GM21786 (cell line): ENCODE measurements around the gene NKTR.

ENCODE experiments used
- ATAC-seq: cut with Tn5 transposase; IDR thresholded peaks from one replicate; pipeline ENCODE4 v1.9.1; 2021; ENCODE audit not compliant: unreplicated experiment

Gene NKTR

DNA sequence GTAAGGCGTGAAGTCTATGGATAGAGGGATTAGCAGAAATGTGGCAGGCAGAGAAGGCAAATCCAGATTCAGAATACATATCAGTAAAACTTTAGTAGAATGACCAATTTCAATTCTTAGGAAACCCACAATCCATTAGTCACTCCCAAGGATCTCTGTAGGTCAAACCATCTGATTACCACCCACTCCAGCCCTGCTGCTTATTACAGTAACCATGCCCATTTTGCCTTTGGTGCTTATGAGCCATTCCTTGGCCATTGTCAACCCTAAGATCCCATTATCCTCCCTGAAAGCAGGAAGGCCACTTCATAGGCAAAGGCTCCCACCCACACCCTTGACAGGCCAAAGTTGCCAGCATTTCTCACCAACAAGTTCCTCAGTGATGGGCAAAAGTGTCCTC is 79.8 kb downstream of the NKTR start:
- no peak for ATAC-seq

DNA sequence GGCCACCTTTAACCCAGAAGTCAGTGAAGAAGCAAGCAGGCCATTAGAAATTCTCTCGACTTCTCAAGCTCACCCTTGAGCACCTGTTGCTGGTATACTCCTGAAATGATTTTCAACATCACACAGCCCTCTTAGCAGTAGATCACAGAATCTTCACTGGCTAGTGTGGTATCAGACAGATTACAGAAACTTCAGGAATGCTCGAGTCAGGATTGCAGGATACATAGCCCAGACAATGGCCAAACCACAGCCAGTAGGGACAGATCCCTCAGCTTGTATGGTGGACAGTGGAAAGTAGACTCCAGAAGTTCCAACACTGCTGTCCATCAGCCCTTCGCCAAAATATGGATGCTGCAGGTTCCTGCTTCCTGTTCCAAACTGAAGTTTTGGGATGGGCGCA is 80.3 kb downstream of the NKTR start:
- ATAC-seq, result no peak

DNA sequence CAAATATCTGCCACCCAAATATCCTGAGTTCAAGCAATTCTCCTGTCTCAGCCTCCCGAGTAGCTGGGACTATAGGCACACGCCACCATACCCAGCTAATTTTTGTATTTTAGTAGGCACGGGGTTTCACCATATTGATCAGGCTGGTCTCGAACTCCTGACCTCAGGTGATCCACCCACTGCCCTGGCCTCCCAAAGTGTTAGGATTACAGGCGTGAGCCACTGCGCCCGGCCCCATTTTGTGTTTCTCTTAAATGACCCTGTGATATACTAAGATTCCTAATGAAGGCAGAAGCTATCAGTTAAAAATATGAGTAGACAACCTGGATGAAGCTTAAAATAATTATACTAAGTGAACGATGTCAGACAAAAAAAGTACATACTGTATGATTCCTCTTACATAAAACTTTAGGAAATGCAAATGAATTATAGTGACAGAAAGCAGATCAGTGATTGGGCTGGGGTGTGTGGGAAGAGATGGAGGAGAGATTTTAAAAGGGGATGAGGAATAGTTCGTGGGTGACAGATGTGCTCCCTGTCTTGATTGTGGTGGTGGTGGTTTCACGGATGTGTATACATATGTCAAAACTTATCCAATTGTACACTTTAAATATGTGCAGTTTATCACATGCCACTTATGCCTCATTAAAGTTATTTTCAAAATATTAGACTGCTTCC is 81.0 kb downstream of the NKTR start:
- ATAC-seq, result no peak

DNA sequence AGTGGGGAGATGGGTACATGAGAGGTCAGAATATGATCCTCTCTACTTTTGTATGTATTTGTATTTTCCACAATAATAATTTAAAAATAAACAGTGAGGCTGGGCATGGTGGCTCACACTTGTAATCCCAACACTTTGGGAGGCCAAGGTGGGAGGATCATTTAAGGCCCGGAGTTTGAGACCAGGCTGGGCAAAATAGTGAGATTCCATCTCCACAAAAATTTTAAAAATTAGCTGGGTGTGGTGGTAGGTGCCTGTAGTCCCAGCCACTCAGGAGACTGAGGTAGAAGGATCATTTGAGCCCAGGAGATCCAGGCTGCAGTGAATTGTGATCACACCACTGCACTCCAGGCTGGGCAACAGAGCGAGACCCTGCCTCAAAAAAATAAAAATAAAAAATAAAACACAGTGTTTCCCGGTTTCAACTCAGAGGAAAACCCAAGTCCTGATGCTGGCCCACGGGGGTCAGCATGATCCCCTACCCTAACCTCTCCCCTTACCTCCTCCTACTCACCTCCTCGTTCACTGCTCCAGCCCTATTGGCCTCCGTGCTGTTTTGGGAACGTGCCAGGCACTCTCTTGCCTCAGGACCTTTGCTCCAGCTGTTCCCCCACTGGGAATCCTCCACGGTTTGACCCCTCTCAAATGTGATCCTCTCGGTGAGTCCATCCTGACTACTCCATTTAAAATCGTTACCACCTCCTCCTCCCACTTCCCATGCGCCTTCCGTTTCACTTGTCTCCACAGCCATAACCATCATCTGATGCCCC is 82.0 kb downstream of the NKTR start:
- no peak for ATAC-seq

DNA sequence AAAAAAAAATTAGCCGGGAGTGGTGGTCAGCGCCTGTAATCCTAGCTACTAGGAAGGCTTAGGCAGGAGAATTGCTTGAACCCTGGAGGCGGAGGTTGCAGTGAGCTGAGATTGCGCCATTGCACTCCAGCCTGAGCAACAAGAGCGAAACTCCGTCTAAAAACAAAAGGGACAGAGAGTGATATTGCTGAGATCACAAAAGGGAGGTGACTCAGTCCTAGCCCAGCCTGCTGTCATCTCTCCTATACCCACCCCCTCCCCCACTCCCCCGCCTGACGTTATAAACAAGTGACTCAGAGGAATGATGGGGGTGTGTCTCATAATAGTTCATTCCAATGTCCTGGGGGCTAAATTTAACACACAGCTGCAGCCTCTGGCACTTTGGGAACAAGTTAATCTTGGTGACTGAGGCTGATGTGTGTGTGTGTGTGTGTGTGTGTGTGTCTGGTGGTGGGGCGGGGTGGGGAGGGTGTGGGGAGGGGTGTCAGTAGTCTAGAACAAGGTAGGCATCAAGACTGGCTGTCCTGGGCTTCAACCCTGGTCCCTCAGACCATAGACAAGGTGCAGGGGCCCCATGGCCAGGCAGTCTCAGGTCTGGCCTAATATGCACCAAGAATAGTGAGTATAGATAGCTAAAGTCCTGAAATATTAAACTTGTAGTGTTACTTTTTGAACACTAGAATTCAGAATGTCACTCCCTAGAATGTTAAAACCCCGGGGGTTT is 83.6 kb downstream of the NKTR start:
- ATAC-seq, result no peak

DNA sequence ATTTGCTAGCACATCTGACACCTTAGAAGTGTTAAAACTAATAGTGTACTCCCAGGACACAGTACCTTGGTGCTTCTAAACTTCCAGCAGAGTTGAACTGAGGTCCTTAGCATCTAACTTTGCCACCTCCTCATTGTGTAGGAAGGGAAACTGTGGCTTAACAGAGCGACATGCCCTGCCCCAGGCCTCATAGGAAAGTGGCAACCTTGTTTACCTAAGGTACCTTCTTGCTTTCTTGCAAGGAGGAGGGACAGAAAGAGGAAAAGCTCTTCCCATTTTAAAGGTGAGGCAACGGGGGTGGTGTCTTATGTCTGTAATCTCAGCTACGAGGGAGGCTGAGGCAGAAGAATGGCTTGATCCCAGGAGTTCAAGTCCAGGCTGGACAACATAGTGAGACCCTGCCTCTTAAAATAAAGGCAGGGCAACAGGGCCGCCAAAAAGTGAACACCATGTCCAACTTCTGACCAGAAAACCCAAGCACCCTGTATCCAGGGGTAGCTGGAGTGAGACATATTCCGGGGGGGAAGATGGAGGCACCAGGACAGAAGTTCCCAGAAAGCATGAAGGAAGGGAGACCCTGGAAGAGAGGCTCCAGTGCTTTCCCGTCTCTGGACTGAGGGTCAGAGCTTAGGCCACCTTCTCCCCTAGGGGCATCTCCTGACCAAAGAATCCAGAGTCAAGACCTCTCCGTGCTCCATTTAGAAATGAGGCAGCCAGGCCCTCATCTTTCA is 84.3 kb downstream of the NKTR start:
- no peak for ATAC-seq

DNA sequence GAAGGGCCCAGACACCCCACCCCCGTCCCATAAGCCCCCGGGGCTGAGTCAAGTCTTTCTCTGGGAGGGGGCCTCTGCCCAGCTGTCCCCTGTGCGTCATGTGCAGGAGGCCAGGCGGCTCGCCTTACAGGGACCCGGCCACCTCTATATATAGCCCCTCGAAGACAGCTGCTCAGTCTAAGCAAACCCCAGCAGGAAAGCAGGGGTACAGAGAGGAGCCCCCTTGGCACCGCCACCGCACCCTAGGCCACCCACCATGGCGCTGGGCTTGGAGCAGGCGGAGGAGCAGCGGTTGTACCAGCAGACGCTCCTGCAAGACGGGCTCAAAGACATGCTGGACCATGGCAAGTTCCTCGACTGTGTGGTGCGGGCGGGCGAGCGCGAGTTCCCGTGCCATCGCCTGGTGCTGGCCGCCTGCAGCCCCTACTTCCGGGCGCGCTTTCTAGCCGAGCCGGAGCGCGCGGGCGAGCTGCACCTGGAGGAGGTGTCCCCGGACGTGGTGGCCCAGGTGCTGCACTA is 84.9 kb downstream of the NKTR start, which contains the start of gene KLHL40:
Gene KLHL40 (plus strand): TSS at position 175 of the 519 bp plus-strand sequence. CDS start 82 bp downstream, at position 257.
- no peak for ATAC-seq

DNA sequence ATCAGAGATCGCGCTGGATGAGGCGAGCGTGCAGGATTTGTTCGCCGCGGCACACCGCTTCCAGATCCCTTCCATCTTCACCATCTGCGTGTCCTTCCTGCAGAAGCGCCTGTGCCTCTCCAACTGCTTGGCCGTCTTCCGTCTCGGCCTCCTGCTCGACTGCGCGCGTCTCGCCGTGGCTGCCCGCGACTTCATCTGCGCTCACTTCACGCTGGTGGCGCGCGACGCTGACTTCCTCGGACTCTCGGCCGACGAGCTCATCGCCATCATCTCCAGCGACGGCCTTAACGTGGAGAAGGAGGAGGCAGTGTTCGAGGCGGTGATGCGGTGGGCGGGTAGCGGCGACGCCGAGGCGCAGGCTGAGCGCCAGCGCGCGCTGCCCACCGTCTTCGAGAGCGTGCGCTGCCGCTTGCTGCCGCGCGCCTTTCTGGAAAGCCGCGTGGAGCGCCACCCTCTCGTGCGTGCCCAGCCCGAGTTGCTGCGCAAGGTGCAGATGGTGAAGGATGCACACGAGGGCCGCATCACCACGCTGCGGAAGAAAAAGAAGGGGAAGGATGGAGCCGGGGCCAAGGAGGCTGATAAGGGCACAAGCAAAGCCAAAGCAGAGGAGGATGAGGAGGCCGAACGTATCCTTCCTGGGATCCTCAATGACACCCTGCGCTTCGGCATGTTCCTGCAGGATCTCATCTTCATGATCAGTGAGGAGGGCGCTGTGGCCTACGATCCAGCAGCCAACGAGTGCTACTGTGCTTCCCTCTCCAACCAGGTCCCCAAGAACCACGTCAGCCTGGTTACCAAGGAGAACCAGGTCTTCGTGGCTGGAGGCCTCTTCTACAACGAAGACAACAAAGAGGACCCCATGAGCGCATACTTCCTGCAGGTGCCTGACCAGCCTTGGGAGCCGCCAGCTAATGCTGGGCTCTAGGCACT is 85.7 kb downstream of the NKTR start:
- no peak for ATAC-seq

DNA sequence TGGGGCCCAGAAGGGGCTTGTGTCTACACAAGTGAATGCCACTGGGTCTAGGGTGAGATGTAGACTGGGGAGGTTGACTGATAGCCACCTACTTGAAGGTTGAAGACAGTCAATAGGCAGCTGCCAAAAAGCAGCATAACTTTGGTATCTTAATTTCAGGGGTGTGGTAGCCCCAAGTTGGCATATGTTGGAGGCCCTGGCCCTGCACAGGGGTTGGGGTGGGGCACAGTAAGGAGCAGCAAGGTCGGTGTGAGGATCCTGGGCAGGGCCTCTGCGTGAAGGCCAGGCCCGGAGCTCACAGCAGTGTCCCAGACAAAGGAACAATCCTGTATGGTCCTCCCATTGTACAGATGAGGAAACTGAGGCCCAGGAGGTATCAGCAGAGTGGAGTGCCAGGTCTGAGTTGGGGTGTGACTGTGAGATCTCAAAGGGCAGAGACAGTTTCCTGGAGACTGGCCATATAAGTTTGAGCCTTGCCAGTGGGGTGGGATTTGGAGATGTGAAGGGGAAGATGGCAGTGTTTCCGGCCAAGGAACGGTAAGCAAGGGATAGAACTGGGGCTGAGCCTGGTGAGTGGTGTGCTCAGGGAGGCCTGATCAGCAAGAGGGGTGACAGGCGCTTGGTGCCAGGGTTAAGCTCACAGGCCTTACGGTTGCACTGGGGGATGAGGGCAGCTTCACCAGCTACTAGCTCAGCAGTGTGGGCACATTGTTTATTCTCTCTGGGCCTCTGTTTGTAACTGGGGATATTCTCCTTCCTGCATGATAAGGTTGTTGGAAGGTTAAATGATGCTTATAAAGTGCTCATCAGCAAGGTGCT is 86.6 kb downstream of the NKTR start:
- ATAC-seq, result no peak

DNA sequence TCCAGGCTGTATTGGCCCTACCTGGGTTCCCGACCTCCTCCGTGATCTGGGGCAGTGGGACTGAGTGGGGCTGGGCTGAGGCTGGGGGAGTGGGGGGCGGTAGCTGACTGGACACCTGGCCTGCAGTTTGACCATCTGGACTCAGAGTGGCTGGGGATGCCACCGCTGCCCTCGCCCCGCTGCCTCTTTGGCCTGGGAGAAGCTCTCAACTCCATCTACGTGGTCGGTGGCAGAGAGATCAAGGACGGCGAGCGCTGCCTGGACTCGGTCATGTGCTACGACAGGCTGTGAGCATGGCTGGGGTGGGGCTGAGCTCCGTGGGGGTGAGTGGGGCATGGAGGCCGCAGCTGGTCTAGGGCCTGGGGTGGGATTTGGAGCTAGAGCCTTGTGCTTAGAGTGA is 87.5 kb downstream of the NKTR start:
- ATAC-seq, result no peak

DNA sequence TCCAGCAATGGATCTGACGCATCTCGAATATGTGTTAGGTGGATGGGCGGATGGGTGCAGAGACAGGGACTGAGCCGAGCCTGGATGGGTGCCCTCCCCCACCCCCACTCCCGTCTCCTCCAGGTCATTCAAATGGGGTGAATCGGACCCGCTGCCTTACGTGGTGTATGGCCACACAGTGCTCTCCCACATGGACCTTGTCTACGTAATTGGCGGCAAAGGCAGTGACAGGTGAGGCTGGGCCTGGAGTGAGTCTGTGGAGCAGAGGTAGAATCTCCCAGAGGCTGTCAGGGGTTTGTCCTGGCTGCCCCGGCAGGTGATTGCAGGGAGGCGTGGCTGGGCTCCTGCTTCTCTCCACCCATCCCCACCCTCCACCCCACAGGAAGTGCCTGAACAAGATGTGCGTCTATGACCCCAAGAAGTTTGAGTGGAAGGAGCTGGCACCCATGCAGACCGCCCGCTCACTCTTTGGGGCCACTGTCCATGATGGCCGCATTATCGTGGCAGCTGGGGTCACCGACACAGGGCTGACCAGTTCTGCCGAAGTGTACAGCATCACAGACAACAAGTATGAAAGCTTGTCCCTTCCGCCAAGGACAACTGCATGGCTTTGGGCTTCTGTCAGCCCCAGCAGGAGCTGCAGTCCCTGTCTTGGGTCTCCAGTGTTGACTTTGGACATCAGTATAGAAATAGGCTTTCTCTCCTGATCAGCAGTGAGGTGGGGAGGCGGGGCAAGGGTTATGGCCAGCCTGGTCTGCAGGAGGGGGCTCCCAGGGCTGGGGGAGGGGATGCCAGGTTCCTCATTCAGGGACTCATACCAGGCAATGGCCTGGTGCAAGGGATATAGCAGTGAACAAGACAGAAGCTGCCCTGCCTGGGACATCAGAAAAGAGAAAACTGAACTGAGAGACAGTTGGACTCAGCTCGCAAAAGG is 88.3 kb downstream of the NKTR start:
- ATAC-seq, result no peak

DNA sequence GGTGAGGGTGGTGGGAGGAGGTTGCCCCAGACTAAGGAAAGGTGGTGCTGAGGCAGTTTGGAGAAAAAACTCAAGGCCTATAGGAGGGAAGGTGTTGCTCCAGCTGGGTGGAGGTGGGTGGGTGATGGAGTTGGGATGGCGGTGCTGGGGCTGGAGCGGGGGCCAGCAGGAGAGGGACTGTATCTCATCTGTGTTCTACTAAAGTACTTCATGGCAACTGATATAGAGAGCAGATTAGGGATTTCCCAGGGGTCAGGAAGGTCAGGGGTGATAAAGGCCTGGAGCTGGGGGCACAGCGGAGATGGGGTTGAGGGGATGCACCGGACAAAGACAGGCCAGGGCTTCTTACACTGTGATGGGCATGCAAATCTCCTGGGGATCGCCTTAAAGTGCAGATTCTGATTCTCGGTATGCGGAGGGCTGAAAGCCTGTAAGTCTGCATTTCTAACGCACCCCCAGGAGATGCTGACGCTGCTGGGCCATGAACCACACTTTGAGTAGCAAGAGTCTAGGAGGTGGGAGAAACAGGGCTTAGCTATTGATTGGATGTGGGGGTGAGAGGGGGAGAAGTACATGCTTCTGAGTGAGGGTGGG is 89.0 kb downstream of the NKTR start:
- ATAC-seq, result no peak

DNA sequence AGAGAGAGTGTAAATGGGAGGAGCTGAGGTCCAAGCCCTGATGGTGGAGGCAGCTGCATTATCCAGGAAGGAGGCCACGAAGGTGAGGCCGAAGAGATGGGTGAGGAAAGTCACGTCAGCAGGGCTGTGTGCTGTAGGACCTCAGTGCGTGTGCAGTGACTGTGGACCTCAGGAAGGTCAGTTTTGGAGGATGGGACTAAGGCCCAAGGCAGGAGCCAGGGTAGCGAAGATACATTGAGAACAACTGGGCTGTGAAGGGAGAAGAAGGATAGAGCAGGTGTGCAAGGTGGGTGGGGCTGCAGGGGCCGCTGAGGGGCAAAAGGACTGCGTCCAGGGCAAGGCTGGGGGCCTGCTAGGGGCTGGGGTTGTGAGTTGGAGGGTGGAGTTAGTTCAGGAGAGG is 89.7 kb downstream of the NKTR start:
- ATAC-seq, result no peak

DNA sequence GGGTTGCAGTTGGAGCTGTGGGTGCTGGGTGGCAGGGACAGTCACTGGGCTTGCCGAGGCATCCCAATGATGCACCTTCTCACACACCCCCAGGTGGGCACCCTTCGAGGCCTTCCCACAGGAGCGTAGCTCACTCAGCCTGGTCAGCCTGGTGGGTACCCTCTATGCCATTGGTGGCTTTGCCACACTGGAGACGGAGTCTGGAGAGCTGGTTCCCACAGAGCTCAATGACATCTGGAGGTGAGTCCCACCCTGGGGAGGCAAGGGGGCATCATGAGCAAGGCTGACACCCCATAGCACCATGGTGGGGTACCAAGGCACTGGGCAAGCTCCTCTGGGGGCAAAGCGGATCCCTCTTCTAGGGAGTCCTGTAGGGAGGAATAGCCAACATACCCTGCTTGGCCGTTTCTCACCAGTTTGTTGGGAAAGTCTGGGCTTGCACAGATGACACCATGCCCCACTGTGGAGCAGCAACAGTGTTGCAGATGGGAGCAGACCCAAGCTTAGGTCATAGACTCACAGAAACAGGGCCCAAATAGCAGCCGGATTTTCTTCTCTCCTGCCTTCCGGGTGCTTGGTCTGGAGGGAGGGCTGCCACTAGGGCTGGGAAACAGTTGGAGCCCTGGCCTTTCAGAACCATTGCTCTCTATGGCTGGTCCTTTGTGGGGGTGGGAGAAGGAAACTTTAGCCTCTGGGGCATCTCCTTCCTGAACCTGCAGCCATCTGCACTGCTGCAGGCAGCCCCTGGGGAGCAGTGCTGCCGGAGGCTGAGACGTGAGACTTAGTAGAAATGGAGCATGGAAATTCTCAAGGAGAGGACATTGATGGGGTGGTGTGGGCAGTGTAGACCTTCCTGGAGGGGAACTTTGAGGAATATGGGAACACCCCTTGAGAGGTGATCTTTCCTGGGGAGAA is 90.5 kb downstream of the NKTR start:
- ATAC-seq, result no peak

DNA sequence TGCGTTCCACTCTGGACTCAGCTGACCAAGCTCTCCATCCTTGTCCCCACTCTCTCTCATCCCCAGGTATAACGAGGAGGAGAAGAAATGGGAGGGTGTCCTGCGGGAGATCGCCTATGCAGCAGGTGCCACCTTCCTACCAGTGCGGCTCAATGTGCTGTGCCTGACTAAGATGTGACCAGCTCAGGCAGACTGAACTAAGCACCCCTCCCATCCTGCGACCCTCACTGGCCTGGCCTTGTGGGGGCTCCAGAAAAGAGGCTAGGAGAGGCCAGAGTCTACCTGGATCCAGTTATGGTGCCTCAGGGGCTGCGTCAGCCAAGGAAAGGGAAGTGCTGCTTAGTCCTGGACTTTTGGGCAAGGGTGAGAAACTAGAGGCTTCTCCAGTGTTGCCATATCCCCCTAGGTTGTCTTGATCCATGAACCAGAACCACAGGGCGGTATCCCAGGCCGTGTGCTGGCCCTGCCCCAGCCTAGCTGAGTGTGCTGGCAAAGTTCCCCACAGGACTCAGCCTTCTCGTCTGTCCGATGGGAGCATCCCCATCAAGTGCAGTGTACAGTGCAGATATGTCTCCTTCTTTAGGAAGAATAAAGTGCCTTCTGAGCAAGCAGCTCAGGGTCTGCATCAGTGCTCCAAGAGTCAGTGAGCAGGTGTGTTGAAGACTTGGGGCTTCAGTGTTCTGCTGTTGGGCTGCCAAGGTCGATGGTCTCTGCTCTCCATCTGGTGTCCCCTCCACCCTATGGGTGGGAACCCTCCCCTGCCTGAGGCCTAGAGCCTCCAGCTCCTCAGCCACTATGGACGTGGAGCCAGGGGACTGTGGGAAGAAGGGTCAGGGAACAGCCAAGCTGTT is 91.6 kb downstream of the NKTR start:
- no peak for ATAC-seq
